Measurements from ENCODE around the gene MICAL3.

MICAL3 gene

DNA sequence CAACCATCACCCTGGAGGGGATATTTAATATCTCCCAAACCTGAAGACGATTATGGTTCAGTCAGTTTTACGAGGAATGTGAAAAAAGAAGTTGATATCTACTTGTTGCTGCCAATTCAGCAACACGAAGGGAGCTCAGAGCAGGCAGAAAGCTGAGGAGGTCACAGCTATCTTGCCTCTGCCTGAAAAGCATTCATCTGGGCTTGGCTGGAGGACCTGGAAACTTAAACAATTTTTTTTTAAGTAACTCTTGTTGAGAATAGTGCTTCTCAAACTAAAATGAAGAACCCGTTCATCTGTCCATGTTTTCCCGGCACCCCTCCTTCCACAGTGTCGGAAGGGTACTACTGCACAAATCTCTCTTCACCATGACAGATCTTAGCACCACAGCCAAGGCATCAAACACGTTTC lies 98.9 kb downstream of the MICAL3 start:
- H3K4me3 Mint-ChIP-seq = no peak overlapping the region
- no peak overlapping the region for H3K27ac Mint-ChIP-seq
- no peaks in the 10 kb centered on the region for H3K36me3 Mint-ChIP-seq (ENCODE audit: low read depth)
- no peaks in the 10 kb centered on the region for H3K27me3 Mint-ChIP-seq (ENCODE audit: low read depth)
- H3K9me3 Mint-ChIP-seq = no peaks in the 10 kb centered on the region
- H3K4me1 Mint-ChIP-seq (ENCODE audit: low read depth) = peaks cover 6% of the 10 kb centered on the region

DNA sequence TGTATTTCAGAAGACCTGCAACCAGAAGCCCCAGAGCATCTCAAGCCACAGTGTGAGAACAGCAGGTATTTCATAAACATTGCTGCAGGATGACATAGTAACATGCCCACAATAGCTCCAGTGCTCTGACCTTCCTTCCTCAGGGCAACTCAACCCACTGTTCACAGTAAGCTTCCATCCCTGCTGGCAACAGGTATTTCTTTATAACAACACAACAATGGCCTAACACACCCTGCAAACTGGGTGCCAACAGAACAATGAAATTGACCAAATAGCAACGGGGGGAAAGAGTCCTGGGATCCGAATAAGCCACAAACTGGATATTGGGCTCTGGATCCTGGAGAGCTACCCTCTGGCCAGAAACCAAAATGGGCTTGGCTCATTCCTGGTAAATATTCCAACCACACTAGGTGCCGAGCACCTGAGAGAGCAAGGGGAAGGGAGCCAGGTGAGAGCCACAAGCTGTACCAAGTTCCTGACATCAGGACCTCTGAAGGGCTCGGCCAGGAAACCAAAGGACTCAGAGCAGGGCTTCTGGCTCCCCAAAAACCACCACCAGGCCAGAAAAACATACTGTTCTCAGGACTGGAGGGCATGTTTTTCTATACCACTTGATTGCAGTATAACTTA lies 99.5 kb downstream of the MICAL3 start:
- Mint-ChIP-seq H3K4me1 (ENCODE audit: low read depth) (peaks cover 7% of the 10 kb centered on the region), H3K27me3 (ENCODE audit: low read depth) (no peaks in the 10 kb centered on the region), H3K27ac (no peak overlapping the region), H3K36me3 (ENCODE audit: low read depth) (no peaks in the 10 kb centered on the region), H3K4me3 (no peak overlapping the region), H3K9me3 (no peaks in the 10 kb centered on the region)

DNA sequence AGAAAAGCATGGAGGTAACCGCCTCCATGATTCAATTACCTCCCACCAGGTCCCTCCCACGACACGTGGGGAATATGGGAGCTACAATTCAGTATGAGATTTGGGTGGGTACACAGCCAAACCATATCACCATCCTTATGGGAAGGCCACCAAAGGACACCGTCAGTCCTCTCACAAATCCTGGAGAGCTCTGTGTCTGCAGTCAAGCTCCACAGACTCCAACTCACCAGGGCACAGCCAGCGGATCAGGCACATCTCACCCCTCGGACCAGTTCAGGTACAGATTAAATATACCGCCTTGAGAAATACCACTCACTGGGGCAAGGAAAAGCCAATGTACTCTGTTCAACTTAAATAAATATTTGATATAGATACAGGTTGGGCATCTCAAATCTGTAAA lies 100.3 kb downstream of the MICAL3 start:
- Mint-ChIP-seq H3K27ac (no peak overlapping the region), H3K4me3 (no peak overlapping the region), H3K4me1 (ENCODE audit: low read depth) (peaks cover 7% of the 10 kb centered on the region), H3K9me3 (no peaks in the 10 kb centered on the region), H3K27me3 (ENCODE audit: low read depth) (no peaks in the 10 kb centered on the region), H3K36me3 (ENCODE audit: low read depth) (no peaks in the 10 kb centered on the region)

DNA sequence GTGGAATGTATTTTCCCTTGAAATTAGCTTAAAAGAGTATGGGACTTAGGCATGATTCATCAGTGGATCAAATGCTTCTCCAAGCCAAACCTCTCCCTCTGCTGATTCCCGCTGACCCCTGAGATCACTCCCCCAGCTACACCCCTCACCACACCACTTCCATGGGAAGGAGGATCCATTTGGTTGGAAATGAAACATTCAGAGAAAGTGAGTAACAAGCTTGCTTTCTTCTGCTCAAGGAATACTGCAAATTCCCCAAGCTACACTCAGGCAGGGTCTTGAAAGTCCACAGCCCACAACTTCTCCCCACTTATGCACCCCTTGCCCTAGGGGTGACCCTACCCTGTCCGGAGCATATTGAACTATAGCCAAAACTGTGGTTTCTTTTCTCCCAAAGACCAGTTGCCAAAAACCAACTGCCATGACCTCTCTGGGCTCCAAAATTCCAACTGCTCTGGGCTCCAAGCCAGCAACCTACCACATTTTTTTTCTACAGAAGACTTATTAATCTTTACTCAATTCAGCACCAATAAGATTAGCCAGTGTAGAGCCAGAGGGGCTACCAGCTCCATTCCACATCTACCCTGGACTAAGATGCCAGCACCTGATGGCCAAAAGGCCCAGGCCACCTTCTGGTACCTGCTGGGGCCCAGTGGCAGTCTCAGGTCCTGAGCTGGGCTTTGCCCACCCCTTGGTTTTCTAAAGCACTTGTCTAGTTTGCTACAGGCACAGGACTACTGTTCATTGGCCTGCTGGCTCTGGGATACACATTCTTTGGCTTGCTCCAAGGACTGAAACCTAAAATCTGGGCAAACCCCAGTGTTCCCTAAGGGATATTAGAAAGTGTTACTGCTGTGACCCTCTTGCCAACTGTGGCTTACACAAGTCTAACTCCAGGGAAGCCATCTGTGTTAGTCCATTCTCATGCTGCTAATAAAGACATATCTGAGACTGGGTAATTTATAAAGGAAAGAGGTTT lies 101.1 kb downstream of the MICAL3 start:
- peaks cover 7% of the 10 kb centered on the region for H3K4me1 Mint-ChIP-seq (ENCODE audit: low read depth)
- no peaks in the 10 kb centered on the region for H3K27me3 Mint-ChIP-seq (ENCODE audit: low read depth)
- H3K36me3 Mint-ChIP-seq (ENCODE audit: low read depth) = no peaks in the 10 kb centered on the region
- no peak overlapping the region for H3K4me3 Mint-ChIP-seq
- H3K9me3 Mint-ChIP-seq = no peaks in the 10 kb centered on the region
- H3K27ac Mint-ChIP-seq = no peak overlapping the region

DNA sequence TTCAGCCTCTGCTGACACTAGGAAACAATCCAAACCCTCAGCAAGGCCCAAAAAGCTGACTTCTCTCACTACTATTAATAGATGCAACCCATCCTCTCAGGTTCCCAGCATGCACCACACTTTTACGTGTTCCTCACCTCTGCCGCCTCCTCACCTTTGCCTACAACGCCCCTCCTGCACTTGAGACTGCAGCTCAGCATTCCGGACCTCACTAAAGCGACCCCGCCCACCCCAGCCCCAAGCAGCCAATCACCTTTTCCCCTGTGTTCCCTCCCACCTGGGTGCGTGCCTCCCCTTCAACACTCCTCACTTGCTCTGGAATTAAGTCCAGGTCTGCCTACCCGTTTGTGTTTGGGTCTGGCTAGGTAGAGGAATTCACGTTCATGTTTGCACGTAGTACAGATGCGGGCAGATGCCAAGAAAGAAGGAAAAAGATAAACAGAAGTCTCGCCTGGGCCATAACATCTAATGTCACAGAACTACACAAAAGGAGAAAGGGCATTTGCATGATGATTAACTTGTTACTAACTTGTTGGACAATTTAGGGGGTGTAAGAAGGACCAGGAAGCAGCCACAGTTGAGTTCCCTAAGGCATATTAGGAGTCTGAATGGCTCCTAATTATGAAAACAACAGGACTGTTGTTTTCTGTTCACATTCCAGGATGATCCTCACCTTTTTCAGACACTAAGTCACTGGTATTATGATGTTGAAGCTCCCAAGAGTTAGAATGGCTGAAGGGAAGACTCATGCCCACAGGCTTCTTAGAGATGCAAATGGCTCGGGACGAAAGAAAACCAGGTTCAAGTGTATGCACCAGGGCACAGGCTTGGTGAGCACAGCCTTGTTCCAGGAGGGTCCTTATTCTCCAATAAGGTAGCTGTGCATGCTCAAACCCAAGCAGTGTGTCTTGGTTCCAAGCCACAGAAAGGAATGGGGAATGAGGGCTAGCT lies 102.2 kb downstream of the MICAL3 start:
- no peak overlapping the region for H3K4me3 Mint-ChIP-seq
- no peaks in the 10 kb centered on the region for H3K9me3 Mint-ChIP-seq
- no peak overlapping the region for H3K27ac Mint-ChIP-seq
- no peaks in the 10 kb centered on the region for H3K27me3 Mint-ChIP-seq (ENCODE audit: low read depth)
- H3K4me1 Mint-ChIP-seq (ENCODE audit: low read depth) = peaks cover 7% of the 10 kb centered on the region
- no peaks in the 10 kb centered on the region for H3K36me3 Mint-ChIP-seq (ENCODE audit: low read depth)

DNA sequence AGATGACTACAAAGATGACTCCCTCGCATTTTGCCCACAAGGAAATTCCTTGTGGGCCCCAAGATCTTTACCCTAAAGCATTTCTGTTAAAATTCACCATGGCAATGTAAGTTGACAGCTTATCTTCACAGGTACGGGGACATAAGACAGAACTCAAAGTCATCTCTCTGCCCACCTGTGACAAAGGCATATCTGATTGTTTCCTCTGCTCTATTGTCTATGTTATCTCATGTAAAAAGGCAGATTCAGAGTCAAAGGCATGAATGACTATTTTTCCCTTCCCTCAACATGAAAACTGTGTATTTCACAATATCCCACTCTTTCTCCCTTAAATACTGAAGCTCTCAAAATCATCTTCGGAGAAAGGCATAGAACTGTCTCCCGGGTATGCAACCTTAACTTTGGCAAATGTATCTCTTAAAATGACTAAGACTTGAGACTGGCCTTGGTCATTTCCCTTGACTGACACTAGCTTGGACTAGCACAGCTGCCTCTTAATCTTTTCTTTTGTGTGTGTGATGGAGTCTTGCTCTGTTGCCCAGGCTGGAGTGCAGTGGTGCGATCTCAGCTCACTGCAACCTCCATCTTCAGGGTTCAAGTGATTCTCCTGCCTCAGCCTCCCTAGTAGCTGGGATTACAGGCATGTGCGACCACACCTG lies 103.2 kb downstream of the MICAL3 start:
- Mint-ChIP-seq H3K36me3 (ENCODE audit: low read depth) (no peaks in the 10 kb centered on the region), H3K9me3 (no peaks in the 10 kb centered on the region), H3K4me1 (ENCODE audit: low read depth) (peaks cover 7% of the 10 kb centered on the region), H3K27ac (no peak overlapping the region), H3K4me3 (no peak overlapping the region), H3K27me3 (ENCODE audit: low read depth) (no peaks in the 10 kb centered on the region)

DNA sequence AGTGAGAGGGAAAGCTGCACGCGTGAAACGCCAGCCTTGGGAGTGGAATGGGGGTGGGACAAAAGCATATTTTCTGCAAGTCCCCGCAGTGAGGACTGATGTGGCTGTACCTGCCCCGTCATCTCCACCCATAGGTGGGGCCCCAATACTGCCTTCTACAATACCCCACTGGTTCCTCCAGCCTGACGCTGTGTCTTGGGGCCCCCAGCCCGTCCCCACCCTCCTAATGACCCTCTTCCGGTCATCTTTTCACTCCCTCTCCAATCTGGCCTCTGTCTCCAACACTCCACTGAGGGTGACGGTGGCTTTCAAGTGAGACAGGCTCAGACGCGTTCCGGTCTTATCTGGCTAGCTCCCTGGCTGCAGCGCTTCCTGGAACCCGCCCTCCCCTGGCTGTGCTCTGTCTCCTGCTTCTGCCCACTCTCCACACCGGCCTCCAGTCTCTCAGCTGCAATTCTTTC lies 104.2 kb downstream of the MICAL3 start:
- H3K9me3 Mint-ChIP-seq = no peaks in the 10 kb centered on the region
- H3K27ac Mint-ChIP-seq = no peak overlapping the region
- no peaks in the 10 kb centered on the region for H3K27me3 Mint-ChIP-seq (ENCODE audit: low read depth)
- H3K4me3 Mint-ChIP-seq = no peak overlapping the region
- peaks cover 7% of the 10 kb centered on the region for H3K4me1 Mint-ChIP-seq (ENCODE audit: low read depth)
- no peaks in the 10 kb centered on the region for H3K36me3 Mint-ChIP-seq (ENCODE audit: low read depth)

DNA sequence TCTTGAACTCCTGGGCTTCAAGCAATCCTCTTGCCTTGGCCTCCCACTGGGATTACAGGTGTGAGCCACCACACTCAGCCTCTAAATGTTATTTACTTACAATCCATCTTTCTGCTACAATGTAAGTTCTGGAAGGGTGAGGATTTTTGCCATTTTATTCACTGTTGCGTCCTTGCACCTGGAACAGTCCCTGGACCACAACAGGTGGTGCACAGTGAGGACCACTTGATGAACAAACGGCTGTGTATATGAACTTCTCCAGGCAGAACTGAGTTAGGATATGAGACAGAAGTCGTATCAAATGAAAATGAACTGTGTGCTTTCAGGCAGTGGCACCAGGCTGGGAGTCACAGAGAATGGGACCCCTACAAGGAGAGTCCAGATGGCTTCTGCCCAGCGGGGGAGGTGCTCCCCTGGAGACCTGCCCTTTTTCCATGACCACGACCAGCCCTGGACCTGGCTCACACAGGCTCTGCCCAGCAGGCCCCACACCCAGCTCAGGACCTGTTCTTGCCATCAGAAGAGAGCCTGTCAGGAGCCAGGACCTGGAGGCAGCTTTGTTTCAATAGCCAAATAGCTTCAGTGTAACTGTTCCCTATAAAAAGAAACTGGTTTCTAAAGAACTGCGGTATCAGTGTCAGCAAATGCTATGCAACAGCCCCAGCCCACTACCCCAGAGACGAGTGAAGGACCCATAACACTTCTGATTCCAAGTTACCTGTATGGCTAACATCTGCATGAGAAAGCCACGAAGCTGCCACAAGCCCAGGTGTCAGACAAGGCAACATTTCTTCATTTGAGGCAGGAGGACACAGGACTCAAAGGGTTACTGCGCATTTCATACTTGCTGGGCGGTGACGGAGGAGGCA lies 104.9 kb downstream of the MICAL3 start:
- Mint-ChIP-seq H3K27ac (no peak overlapping the region), H3K4me1 (ENCODE audit: low read depth) (peaks cover 7% of the 10 kb centered on the region), H3K36me3 (ENCODE audit: low read depth) (no peaks in the 10 kb centered on the region), H3K27me3 (ENCODE audit: low read depth) (no peaks in the 10 kb centered on the region), H3K4me3 (no peak overlapping the region), H3K9me3 (no peaks in the 10 kb centered on the region)

DNA sequence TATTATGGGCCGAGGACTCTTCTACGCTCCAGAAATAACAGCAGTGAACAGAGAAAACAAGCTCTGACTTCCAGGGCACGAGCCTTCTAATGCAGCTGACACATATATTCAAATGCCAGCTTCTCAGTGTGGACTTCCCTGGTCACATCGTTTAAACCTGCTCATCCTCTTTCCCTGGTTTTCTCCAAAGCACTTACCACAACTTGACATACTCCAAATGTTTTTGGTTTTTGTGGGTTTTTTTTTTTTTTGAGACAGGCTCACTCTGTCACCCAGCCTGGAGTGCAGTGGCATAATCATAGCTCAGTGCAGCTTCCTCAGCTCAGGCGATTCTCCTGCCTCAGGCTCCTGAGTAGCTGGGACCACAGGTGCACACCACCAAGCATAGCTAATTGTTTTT lies 105.5 kb downstream of the MICAL3 start:
- Mint-ChIP-seq H3K27me3 (ENCODE audit: low read depth) (no peaks in the 10 kb centered on the region), H3K27ac (no peak overlapping the region), H3K4me1 (ENCODE audit: low read depth) (peaks cover 7% of the 10 kb centered on the region), H3K36me3 (ENCODE audit: low read depth) (no peaks in the 10 kb centered on the region), H3K4me3 (no peak overlapping the region), H3K9me3 (no peaks in the 10 kb centered on the region)

DNA sequence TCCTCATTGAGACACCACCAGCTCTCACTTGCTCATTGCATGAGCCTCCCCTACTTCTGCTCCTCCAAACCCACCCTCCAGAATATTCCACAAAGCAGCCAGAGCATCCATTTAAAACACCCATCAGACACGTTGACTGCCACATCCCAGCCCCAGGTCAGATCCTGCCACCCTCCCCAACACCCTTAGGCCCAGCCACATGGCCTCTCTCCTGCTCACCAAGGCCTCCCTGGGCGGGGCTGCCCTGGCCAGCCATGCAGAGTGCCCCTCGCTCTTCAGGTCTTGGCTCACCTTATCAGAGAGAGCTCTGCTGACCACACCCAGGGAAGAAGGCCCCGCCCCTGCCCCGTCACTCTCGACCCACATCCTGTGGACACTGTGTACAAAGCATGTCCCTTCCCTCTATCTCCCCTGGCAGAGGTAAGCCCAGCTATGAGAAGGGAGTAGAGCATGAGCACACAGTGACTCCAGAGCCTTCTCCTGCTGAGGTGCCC lies 106.8 kb downstream of the MICAL3 start:
- H3K36me3 Mint-ChIP-seq (ENCODE audit: low read depth) = no peaks in the 10 kb centered on the region
- H3K27ac Mint-ChIP-seq = no peak overlapping the region
- no peaks in the 10 kb centered on the region for H3K27me3 Mint-ChIP-seq (ENCODE audit: low read depth)
- H3K4me1 Mint-ChIP-seq (ENCODE audit: low read depth) = peaks cover 7% of the 10 kb centered on the region
- no peak overlapping the region for H3K4me3 Mint-ChIP-seq
- H3K9me3 Mint-ChIP-seq = no peaks in the 10 kb centered on the region

DNA sequence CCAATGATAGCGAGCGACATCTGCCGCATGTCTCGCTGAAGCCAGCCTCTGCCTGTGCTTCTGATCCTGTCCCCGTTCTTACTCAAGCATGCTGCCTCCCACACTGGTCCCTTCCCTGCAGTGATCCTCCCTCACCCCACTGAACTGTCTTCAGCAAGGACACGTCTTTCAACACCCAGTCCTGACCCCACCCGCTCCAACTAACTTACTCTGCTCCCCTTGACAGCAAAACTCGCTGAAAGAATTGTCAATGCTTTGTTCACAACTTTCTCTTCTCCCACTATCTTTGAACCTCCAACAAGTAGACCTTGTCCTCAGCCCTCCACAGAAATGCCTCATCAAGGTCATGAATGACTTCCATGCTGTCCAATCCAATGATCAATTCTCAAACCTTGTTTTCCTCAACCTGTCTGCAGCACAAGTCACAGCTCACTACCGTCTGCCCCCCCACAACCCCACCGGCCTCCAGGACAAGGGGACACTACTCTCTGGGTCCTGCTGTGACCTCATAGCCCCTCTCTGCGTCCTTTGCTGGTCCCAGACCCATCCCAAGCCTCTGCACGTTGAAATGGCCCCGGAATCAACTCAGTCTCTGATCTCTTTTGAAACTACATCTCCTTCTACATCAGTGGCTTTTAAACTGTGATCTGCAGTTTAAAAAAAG lies 108.0 kb downstream of the MICAL3 start:
- Mint-ChIP-seq H3K27ac (no peak overlapping the region), H3K4me3 (no peak overlapping the region), H3K27me3 (ENCODE audit: low read depth) (no peaks in the 10 kb centered on the region), H3K9me3 (no peaks in the 10 kb centered on the region), H3K36me3 (ENCODE audit: low read depth) (no peaks in the 10 kb centered on the region), H3K4me1 (ENCODE audit: low read depth) (peaks cover 7% of the 10 kb centered on the region)

DNA sequence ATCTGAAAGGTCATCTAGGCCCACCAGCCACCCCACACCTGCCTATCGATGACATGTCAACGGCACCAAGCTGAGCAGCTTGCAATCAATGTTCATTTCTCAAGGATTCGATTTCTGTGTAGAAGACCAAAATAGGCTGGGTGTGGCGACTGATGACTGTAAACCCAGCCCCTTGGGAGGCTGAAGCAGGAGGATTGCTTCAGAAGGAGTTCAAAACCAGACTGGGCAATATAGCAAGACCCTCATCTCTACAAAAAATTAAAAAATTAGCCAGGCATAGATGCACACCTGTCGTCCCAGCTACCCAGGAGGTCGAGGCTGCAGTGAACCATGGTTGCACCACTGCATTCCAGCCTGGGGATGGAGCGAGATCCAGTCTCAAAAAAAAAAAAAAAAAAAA lies 108.7 kb downstream of the MICAL3 start:
- Mint-ChIP-seq H3K4me3 (no peak overlapping the region), H3K27ac (no peak overlapping the region), H3K27me3 (ENCODE audit: low read depth) (no peaks in the 10 kb centered on the region), H3K4me1 (ENCODE audit: low read depth) (peaks cover 5% of the 10 kb centered on the region), H3K9me3 (no peaks in the 10 kb centered on the region), H3K36me3 (ENCODE audit: low read depth) (no peaks in the 10 kb centered on the region)

DNA sequence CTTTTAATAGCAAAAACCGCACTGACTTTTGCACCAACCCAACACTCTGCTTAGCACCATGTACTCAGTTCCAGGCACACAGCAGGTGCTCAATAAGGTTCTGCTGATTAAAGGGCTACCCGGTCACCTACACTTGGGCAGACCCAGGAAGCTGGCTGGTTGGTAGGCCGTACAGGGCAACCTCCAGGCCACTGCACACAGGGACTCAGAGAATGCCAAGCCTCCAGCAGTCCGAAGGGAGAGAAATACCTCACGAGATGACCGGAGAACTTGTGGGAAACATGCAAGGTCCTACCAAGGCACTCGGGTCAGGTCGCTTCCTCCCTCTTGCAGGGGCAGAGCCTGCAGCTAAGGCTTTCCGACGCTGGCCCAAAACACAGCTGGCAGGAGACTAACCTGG lies 109.2 kb downstream of the MICAL3 start:
- Mint-ChIP-seq H3K27ac (no peak overlapping the region), H3K4me3 (no peak overlapping the region), H3K9me3 (no peaks in the 10 kb centered on the region), H3K36me3 (ENCODE audit: low read depth) (no peaks in the 10 kb centered on the region), H3K4me1 (ENCODE audit: low read depth) (no peaks in the 10 kb centered on the region), H3K27me3 (ENCODE audit: low read depth) (no peaks in the 10 kb centered on the region)
